Nucleus accumbens (tissue), 56 donors: ENCODE results near the gene CCNF.
A peak's percentile ranks its signal among the peaks of the same experiment; 100 is the strongest.
"Not testable (repeated sequence)": the region's sequence is repeated elsewhere in the genome, so short reads cannot be mapped to it uniquely, and the experiment has no call there.

Source experiments
- DNase-seq, 56 donors: peaks; one replicate each; lab custom pipeline; 2025; lab: John Stamatoyannopoulos, UW

Gene CCNF

DNA sequence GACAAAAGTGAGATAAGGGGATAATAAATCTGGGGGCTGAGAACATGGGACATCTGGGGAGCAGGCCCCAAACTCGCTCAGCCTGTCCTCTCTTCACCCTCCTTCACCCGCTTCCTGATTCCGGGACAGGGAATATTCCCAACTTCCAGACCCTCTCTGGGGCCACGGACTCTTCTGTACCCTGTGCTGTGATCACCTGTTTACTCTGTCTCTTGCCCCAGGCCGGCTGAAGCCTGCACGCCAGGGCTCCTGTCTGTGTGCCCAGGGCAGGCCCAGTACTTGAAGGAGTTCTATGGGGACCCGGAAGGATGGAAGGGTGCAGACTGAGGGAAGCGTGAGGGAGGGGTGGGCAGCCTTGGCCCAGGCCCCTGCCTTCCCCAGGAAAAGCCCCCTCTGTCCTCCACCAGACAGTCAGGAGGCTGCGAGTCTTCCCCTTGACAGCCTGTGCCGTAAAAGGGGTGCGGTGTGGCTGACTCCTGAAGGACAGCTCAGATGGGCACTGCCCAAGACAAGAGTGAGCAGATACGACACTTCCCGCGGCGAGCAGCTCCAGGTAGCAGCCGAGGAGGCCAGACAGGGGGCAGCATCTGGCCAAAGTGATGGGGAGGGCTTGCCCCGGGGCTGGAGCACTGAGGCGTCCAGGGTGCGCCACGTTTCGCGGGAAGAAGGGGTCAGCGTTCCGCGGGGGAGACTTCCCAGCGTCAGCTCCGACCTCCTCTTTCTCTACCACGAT lies 1.0 kb upstream of the CCNF start:
- DNase-seq = peak in 6 of 56 donors; percentile 14 to 63 (median 36)

DNA sequence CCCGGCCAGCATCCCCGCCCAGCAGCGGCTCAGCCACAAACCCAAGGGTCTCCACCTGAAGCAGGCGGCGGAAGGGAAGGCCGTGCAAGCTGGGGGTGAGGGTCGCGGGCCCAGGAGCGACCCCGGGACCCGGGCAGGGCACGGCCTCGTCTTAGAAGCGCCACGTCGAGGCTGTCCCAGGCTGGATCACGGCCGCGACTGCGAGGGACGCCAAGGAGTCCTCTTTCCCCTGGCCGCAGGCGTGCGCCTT lies 538 bp upstream of the CCNF start:
- DNase-seq = no peak

DNA sequence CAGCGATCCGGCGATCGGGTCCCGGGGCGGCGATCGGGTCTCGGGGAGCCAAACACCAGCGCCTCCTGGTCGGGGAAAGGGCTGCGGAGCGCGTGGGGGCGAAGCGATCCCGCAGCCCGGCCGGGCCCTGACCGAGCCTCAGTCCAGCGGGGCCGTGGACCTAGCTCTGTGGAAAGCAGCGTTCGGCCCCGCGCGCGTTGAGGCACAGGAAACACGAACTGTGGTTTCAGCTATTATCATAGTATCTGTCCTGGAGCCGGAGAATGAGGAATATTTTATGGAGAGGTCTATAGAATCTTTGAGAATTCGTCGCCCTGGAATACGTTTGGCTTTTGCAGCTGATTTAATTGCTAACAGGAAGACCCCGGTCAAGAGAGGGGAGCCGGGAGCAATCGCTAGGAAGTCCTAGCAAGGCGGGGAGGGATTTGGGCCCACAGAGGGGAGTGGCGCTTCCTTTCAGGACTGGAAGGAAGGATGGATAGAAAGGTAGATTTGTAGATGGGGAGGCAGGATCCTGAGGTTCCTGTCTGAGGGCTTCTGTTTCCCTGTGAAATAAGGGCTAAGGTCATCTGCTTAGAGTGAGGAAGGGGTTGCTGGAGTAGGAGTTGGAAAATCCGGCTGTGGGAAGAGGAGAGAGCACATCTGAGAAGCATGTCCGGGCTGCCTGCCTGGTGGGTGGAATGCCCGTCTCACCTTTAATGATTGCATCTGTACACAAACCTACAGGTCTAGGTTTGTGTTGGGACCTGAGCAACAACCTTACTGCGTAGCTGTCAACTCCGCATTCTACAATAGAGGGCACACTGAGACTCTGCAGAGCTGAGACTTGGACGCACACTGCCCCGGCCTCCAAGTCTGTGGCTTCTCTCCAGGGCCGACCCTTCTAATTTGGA lies 770 bp downstream of the CCNF start:
- peak in 4 of 56 donors; percentile 6 to 42 (median 10) for DNase-seq

DNA sequence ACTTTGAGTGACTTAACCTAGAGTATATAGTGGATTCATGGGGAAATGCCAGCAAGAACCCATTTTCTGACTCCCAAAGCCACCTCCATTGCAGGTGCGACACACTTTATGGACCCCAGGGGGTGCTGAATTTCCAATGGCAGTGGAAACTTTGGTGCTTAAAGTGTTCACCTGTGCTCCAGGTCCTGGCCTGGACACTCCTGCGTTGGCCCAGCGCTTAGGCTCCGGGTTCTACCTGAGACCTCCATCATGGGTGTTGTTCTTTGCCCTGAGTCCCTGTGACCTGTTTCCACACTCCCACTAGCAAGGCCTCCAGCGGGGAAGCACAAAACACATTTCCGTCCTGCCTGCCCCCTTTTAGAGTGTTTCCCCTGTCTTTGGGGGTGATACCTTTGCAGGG lies 3.0 kb downstream of the CCNF start:
- no peak for DNase-seq

DNA sequence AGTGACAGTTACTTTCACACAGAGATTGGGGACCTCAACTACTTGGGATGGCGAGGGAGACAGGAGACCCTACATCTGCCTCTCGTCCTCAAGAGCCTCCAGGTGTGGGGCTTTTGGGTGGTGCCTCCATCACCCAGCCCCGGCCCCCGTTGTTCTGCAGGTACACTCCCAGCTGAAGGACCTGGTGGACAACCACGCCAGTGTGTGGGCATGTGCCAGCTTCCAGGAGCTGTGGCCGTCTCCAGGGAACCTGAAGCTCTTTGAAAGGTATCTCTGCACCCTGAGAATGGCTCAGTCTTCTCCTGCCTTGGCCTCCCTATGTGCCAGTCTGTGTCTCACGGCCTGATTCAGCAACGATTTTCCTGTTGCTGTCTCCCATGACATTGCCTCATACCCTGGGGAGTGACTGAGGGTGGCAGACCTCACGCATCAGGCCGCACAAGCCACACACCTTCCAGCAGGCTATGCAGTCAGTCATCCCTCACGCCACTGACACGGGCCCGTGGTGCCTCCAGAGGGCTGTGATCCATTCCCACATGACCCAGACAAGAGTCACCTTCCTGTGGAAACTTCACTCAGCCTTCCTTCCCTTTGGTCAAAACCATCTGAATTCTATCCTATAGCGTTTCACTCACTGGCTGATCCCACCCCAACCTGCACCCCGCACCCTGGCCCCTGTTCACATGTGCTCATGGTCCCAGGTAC lies 3.7 kb downstream of the CCNF start:
- DNase-seq = no peak

DNA sequence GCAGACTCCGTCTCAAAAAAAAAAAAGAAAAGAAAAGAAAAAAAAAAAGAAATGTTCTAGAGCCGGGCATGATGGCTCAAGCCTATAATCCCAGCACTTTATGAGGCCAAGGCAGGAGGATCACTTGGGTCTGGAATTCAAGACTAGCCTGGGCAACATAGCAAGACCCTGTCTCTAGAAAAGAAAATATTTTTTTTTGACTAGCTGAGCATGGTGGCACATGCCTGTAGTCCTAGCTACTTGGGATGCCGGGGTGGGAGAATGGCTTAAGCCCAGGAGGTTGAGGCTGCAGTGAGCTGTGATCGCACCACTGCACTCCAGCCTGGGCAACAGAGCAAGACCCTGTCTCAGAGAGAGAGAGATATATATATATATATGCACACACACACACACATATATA lies 6.0 kb downstream of the CCNF start:
- DNase-seq = not testable (repeated sequence)

DNA sequence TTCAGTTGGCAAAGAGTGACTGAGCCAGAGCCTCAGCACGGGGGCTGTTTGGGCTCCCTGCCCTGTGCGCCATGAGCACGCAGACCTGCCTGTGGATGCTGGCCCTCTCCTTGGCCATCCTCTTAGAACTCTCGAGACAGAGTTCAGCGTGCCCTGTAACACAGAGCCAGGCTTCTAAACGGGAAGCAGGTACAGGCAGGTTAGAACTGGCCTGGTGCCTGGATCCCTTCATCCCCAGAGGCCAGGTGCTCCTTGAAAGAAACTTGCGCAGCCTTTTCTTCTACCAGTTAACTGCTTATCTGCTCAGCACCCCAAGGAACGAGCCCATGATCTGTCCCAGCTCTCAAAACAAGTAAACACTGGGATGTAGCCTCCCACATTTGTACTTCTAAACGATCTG lies 6.9 kb downstream of the CCNF start:
- no peak for DNase-seq

DNA sequence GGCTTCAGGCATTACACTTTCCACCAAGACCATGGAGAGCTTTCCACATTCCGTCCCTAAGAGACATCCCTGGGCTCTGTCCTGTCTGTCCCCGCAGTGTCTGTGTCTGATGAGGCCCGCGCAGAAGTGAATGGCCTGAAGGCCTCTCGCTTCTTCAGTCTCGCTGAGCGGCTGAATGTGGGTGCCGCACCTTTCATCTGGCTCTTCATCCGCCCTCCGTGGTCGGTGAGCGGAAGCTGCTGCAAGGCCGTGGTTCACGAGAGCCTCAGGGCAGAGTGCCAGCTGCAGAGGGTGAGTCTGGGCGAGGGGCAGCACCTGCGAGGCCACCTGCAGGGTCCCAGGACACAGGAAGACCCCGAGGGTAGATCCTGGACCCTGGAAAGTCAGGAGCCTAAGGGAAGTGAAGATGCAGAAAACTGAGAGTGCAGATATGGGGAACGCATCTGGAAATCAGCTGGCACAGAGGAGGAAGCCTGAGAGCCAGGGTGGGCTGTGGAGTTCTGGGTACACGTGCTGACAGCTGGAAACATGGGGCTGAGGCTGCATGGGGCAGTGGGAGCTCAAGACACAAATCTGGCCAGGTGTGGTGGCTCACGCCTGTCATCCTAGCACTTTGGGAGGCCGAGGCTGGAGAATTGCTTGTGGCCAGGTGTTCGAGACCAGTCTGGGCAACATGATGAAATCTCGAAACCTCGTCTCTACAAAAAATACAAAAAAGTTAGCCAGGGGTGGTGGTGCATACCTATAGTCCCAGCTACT lies 8.0 kb downstream of the CCNF start:
- no peak for DNase-seq

DNA sequence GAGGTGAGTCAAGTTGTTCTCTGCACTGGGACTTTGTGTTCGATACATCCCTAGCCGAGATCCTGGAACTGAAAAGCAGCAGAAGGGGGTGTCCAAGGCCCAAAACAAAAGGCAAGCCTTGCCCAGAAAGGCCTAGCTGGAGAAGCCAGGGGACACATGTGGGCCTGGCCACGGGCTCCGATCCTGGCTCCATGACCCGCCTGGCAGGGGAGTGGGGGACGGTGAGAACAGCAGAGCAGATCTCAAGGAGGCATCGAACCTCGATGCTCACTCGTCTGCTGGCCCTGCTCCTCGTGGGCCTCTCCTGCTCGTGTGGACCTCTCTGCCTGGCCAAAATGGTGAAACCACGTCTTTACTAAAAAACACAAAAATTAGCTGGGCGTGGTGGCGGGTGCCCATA lies 8.9 kb downstream of the CCNF start:
- DNase-seq = no peak

DNA sequence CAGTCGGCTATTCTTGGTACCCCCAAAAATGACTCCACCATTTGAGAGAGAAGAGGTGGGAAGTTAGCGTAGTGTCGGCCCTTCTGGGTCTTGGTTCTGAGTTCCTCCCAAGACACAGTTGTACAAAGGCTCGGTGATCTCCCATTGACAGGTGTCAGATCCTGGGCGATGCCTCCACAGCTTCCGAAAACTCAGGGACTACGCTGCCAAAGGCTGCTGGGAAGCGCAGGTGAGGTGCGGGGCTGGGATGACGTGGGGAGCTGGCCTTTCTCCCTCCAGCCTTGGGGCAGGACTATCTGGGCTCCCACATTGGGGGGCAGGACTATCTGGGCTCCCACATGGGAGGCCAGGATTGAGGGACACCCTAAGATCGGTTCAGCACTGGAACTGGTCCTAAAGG lies 10.4 kb downstream of the CCNF start:
- DNase-seq = no peak

DNA sequence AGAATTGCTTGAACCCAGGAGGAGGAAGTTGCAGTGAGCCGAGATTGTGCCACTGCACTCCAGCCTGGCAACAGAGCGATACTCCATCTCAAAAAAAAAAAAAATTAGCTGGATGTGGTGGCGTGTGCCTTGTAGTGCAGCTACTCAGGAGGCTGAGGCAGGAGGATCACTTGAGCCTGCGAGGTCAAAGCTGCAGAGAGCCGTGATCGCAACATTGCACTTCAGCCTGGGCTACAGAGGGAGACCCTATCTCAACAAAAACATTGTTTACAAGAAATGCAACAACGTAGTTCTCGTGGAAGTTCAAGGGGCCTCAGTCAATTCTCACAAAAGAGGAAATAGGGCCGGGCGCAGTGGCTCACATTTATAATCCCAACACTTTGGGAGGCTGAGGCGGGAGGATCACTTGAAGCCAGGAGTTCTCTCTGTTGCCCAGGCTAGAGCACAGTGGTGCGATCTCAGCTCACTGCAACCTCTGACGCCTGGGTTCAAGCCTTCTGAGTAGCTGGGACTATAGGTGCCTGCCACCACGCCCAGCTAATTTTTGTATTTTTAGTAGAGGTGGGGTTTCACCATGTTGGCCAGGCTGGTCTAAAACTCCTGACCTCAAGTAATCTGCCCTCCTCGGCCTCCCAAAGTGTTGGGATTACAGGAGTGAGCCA lies 12.0 kb downstream of the CCNF start:
- not testable (repeated sequence) for DNase-seq

DNA sequence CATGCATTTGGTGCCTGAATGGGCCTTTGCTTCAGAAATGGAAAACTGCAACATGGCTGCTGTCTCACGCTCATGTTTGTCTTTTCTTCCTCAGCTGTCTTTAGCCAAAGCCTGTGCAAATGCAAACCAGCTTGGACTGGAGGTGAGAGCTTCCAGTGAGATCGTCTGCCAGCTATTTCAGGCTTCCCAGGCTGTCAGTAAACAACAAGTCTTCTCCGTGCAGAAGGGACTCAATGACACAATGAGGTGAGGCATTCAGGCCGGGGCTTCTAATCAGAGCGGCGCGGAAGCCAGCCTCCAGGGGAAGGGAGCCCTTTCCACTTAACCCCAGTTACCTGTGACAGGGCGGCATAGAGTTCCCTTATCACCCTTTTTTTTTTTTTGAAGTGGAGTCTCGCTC lies 14.3 kb downstream of the CCNF start:
- DNase-seq = no peak

DNA sequence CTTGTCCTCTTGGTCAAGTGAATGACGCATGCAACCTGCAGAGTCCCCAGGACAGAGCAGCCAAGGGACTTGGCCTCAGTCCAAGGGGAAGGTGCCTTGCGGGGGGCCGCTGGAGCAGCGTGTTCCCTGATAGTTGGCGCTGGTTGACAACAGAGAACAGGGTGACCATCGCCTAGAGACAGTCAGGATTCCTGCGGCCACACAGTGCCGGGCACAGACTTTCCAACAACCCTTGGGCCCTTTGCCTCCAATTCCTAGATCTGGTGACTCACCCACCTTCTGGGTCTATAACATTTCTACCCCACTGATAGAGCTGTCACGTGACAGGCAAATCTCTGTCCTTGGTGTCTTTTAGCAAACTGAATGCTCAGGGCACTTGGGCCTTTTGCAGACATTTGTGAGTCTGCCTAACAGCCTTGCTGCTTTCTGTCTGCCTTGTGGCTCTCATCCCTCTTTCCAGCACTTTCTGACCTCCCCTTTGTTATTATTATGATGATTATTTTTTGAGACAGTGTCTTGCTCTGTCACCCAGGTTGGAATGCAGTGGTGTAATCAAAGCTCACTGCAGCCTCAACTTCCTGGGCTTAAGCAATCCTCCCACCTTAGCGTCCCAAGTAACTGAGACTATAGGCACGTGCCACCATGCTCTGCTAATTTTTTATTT lies 18.8 kb downstream of the CCNF start:
- DNase-seq = no peak

DNA sequence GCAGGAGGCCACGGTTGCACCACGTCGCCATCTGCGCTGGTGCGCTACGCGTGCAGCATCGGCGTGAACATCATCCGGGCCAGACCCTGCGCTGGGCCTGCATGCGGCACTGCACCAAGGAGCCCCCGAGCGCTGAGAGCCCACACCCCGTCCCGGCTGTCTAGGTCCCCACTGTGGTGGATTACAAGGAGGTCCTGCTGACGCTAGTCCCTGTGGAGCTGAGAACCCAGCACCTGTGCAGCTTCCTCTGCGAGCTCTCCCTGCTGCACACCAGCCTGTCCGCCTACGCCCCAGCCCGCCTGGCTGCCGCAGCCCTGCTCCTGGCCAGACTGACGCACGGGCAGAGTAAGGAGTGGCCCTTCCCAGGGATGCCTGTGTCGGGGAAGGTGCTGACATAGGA lies 19.9 kb downstream of the CCNF start:
- no peak for DNase-seq

DNA sequence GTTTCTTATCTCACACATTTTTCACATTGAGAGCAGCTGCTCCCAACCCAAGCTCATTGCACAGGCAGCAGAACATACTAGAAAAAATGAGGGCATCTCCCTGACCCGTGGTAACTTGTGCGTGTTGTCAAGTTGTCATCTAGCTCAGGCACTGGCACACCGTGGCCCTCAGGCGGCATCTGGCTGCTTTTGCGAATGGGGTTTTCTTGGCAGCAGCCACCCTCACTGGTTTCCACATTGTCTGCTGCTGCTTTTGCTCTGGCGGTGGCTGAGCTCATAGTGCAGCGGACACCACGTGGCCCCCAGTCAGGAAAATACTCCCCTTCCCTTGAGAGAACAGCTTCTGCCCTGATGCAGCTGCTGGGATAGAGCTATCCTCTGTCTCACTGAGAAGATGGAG lies 21.3 kb downstream of the CCNF start:
- DNase-seq = peak in 44 of 56 donors; percentile 26 to 84 (median 62)

DNA sequence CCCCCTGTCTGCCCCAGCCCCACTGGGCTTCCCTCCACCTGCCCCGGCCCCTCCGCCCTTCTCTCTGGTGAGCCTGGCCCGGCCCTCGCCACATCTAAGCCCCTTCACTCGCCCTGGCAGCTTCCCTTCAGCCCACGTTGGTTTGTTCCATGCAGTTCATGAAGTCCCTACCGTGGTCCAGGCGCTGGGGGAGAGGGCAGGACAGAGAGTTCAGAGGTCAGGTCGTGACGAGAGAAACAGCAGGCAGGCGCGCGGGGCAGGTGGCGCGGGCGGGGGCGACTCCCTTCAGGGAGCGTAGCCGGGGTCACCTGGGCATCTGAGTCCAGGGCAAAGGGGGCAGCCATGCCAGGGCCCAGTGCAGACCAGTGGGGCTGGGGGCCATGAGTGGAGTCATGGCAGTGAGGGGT lies 21.7 kb downstream of the CCNF start:
- no peak for DNase-seq

DNA sequence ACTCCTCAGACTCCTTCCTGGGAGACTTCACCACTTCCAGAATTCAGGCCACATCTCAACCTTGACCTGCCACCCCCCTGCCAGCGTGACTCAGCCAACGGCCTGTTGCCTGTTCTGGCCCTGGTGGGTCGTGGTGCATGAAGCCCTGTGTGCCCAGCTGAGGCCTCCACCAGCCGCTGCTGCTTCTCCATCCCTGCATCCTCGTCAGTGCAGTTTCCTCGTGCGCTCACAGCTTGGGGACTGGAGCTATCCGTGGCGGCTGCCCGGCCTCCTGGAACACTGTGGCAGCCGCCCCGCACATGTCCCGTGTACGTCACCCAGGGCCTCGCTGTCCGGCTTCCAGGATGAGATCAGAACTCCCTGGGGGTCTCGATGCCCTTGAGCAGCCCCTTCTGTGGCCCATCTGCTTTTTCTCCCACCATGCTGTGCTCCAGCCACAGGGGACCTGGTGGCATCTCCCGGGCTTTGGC lies 22.6 kb downstream of the CCNF start:
- DNase-seq = no peak

DNA sequence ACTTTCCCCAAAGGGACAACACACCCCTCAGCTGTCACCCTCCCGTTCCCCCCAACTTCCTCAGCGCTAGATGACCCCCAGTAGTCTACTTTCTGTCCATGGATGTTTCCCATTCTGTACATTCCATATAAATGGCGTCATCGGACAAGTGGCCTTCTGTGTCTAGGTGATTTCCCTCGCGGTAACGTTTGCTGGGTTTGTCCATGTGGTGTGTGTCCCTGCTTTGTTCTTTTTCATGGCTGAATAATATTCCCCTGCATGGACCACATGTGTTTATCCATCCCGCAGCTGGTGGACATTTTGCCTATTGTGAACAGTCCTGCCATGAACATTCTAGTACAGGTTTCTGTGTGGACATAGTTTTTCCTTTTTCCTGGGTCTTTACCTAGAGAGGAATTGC lies 23.4 kb downstream of the CCNF start:
- DNase-seq = no peak

DNA sequence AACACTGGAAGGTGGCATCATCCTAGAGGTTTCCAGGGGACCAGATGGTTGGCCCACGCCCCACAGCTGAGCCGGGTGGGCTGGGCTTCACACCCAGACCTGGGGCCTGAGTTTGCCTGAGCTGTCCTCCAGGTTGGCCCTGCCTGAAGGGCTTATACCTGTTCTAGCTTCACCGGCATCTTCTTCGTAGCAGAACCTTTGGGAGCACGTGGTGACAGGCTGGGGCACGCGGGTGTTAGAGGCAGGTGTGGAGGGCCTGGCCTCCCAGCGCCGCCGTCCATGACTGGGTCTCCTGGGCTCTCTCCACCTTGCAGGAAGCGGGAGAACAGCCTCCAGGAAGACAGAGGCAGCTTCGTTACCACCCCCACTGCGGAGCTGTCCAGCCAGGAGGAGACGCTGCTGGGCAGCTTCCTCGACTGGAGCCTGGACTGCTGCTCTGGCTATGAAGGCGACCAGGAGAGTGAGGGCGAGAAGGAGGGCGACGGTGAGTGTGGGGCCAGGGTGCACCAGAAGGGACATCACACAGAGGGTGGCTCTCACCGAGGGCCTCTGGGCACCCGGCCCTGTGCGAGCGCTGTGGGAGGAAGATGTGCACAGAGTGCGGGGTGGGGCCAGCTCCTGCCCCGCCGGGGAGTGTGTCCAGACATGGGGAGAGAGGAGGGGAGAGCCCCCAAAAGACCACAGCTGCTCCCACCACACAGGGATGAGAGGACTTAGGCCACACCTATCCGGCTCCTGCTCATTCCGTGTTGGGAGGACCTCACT lies 26.0 kb downstream of the CCNF start:
- DNase-seq = no peak
